ENCODE data around the gene EN1. TPM values are rescaled to one million over a fixed set of nuclear protein-coding genes. Genes with fewer than 3 reads are reported as not detected.
A peak's percentile ranks its signal among the peaks of the same experiment; 100 is the strongest.

The EN1 gene
- total RNA-seq, 2 experiments from 2014 or later: not detected

DNA sequence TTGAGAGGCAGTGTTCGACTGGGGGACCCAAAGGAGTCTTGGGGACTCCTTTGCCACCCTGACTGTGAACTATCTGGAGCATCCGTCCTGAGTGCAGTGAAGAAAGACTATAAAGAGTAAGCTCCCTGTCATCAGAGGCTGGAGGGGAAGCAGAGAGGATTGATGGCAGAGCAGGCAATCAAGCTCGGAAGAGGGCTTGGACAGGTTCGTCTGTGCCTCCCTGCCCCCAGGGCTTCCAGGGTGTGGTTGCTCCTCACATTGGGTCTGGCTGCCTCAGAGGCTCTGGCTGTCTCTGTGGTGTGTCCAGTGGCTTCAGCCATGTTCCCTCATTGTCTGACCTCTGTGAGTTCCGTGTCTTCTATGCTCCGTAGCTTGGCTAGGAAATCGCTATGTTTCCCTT, 13.8 kb upstream of the EN1 start:
- ATAC-seq (no peak), DNase-seq (no peak)
- CTCF ChIA-PET: interaction anchor here (1.4 kb wide), 1 partner anchor 640 kb away, joined by 6 read pairs; no protein-coding TSS in a partner anchor
- H3K27me3 Mint-ChIP-seq: peaks cover 76% of the 10 kb centered on the region
- no peaks in the 10 kb centered on the region for H3K9me3 Mint-ChIP-seq (ENCODE audit: low read depth)
- H3K27ac Mint-ChIP-seq: no peak overlapping the region
- H3K4me3 Mint-ChIP-seq: no peak overlapping the region
- peaks cover 5% of the 10 kb centered on the region for H3K4me1 Mint-ChIP-seq
- peaks cover 1% of the 10 kb centered on the region for H3K36me3 Mint-ChIP-seq

DNA sequence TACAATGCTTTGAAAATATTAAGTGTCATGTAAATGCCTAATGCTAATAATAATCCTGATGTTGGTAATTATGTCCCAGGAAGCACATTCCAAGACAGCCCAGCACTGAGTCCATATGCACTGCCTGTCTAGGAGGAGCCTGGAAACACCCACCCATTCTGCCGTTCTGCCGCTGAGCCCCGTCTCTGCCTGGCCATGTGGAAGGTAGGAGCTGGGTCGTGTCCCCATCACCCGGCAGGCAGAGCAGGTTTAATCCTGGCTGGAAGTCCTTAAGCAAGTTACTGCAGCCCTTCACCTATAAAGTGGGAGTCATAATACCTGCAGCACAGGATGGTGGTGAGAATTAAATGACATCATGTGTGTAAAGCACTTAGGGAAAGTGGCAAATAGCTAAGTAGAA, 13.1 kb upstream of the EN1 start:
- H3K27me3 Mint-ChIP-seq: peaks cover 83% of the 10 kb centered on the region
- no peaks in the 10 kb centered on the region for H3K9me3 Mint-ChIP-seq (ENCODE audit: low read depth)
- CTCF ChIA-PET: interaction anchor here (1.4 kb wide), 1 partner anchor 639 kb away, joined by 6 read pairs; no protein-coding TSS in a partner anchor
- peaks cover 1% of the 10 kb centered on the region for H3K36me3 Mint-ChIP-seq
- ATAC-seq: no peak
- no peak overlapping the region for H3K4me3 Mint-ChIP-seq
- H3K4me1 Mint-ChIP-seq: peaks cover 10% of the 10 kb centered on the region
- no peak overlapping the region for H3K27ac Mint-ChIP-seq
- no peak for DNase-seq

DNA sequence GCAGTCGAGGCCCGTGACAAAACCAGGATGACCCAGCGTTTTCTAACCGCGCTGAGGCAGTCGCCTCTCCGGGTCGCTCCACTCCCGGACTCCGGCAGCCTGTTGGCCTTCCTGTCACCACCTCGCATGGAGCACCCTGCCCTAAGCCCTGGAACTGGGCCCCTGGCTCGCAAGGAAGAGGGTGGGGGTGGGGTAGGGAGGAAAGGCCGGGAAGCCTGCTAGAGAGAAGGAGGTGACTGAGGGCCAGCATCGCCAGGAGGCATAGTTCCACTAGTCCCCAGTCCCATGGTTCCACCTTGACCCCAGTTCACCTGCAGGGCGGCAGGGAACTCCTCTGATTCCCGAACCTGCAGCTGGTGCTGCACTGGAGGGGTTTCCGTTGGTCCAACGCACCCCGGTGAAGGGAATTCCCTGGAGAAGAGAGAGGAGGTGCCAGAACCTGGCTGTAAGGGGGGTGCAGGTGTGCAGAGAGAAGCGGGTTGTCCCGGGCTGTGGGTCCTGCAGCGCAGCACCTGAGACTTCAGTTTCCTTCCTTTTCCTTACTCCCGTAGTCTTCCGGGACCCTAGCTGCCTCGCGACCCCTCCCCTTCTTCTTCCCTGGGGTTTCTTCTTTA, 11.8 kb upstream of the EN1 start:
- H3K27ac Mint-ChIP-seq: no peak overlapping the region
- peaks cover 90% of the 10 kb centered on the region for H3K27me3 Mint-ChIP-seq
- CTCF ChIA-PET: no interaction called here
- ATAC-seq (no peak), DNase-seq (no peak)
- peaks cover 1% of the 10 kb centered on the region for H3K36me3 Mint-ChIP-seq
- H3K4me1 Mint-ChIP-seq: peaks cover 10% of the 10 kb centered on the region
- H3K4me3 Mint-ChIP-seq: no peak overlapping the region
- no peaks in the 10 kb centered on the region for H3K9me3 Mint-ChIP-seq (ENCODE audit: low read depth)

DNA sequence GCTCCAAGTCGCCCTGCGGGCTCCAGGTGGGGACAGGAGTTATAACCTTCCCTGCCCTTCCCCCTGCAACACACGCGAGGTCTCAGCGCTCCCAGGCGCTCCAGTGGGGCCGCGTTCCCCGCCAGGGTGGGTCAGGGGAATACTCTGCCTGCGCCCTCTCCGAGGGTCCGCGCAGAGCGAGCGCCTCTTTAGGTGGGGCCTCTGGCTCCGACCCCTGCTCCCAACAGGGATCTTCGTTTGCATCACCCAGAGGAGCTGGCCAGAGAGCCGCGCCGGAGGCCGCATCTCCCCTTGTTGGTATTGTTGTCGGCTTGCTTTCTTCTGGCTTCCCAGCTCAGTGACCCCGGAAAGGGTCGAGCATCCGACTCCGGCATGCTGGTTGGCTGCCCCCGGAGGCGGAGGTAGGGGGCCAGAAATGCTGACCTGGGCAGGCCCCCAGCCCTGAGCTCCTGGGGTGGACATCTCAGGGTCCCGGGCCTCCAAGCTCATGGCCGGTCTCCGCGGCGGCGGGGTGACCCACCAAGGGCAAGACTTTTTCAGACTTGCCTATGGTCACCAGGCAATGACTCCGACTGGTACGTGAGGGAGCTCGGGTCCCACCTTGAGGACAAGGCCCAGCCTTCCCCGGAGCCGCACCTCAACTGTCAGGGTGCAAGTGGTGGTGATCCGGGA, 11.2 kb upstream of the EN1 start:
- DNase-seq: no peak
- Mint-ChIP-seq H3K27me3 (peaks cover 92% of the 10 kb centered on the region), H3K4me1 (peaks cover 12% of the 10 kb centered on the region), H3K9me3 (ENCODE audit: low read depth) (no peaks in the 10 kb centered on the region), H3K27ac (no peak overlapping the region), H3K36me3 (peaks cover 3% of the 10 kb centered on the region), H3K4me3 (no peak overlapping the region)
- CTCF ChIA-PET: interaction anchor here (1.3 to 1.8 kb wide), 2 partner anchors 13 to 636 kb away, joined by 3 to 6 read pairs; no protein-coding TSS in a partner anchor
- ATAC-seq: no peak

DNA sequence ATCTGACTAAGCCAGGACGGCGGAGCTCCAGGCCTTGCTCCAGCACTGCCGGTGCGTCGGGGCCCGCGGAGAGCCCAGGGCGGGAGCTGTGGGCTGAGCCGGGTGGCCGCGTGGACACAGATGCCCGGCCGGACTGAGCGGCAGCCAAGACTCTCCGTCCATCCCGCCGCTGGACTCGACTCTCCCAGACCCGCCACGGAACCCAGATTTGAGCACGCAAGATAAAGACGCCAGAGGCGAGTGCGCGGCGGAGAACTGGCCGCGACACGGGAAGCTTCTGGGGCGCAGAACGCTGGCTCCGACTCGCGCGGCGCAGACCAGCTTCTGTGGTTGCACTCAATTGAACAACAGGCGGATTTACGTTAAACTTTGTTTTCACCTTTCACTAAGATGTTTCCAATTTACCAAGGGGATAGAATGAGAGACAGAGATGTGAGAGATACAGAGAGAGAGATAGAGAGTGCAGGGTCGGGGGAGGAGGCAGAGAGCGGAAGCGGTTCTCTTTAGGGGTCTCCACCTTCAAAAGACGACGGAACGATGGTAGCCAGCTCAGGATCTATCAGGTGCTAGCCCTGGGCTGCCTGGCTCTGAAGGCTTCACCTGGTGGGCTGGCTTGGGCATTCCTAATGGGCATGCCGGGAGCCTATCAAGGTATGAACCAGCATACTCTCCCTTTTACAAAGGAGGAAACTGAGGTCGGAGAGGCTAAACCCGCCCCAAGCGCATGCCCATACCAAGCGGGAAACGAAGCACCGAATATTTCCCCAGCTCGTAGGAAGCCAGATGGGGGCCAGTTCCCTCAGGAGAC, 10.4 kb upstream of the EN1 start:
- peaks cover 12% of the 10 kb centered on the region for H3K4me1 Mint-ChIP-seq
- H3K4me3 Mint-ChIP-seq: no peak overlapping the region
- CTCF ChIA-PET: interaction anchor here (1.3 to 1.8 kb wide), 2 partner anchors 12 to 635 kb away, joined by 3 to 6 read pairs; no protein-coding TSS in a partner anchor
- no peaks in the 10 kb centered on the region for H3K9me3 Mint-ChIP-seq (ENCODE audit: low read depth)
- peaks cover 97% of the 10 kb centered on the region for H3K27me3 Mint-ChIP-seq
- no peak for ATAC-seq
- no peak overlapping the region for H3K27ac Mint-ChIP-seq
- DNase-seq: no peak
- peaks cover 3% of the 10 kb centered on the region for H3K36me3 Mint-ChIP-seq

DNA sequence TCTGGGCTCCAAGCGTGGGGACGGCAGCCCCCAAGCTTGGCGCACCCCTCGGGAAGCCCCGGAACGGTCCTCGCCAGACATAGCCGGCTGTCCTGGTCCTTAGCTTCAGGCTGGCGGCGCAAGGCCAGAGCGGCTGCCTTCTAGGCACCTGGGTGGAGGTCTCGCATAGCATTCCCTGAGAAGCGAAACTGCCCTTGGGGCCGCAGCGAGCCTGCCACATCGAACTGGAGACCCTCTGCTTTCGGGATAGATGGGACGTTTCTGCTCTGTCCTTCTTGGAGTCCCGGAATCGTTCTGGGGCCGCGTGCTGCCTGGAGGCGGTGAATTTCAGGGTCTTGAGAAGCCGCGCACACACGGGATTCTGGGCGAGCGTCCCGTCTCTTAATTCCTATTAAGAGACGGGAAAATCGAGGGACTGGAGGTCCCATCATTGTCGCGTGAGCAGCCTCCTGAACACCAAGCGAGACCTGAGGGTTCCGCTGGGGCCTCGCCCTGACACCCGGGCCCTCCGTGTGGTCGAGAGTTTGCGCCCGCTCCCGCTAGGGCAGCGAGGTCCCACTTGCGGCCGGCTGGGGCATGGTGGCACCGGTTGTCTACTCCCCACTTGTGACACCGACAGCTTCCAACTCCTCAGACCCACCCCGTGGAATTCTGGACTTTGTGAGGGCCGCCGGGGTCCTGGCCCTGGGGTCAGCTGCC, 9.7 kb upstream of the EN1 start:
- DNase-seq (no peak), ATAC-seq (no peak)
- Mint-ChIP-seq H3K9me3 (ENCODE audit: low read depth) (no peaks in the 10 kb centered on the region), H3K4me1 (peaks cover 12% of the 10 kb centered on the region), H3K27ac (no peak overlapping the region), H3K36me3 (peaks cover 3% of the 10 kb centered on the region), H3K27me3 (peaks cover 95% of the 10 kb centered on the region), H3K4me3 (no peak overlapping the region)
- CTCF ChIA-PET: interaction anchor here (1.1 to 1.8 kb wide), 3 partner anchors 11 to 811 kb away, joined by 3 to 6 read pairs (median 5); no protein-coding TSS in a partner anchor

DNA sequence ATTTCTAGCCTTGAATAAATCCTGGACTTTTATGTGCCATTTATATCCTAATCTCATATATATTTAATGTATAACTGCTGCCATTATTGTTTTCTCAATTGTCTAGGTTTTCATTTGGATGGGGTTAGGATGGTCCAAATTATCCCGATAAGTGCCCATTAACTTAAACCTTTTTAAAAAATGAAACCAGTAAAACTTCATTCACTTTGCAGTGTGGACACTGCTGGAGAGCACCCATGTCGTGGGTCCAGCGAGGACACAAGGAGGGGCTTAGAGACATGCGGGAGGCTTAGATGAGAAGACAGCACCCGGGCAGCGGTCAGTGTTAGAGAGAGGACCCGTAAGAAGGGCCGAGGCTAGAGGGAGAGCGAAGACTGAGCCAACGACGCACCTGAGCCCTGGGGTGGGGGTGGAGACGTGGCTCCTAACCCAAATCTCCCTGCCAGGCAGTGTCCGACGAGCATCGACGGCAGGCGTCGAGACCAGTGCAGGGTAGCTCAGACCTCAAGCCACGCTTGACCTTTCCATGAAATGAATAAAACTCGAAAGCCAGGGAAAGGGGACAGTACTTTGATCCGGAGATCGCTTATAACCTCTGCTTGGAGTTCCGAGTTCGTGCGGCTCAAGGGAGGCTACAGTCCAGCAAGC, 9.0 kb upstream of the EN1 start:
- H3K27me3 Mint-ChIP-seq: peaks cover 95% of the 10 kb centered on the region
- DNase-seq: no peak
- no peak overlapping the region for H3K4me3 Mint-ChIP-seq
- peaks cover 3% of the 10 kb centered on the region for H3K36me3 Mint-ChIP-seq
- no peak for ATAC-seq
- CTCF ChIA-PET: interaction anchor here (1.1 to 2.6 kb wide), 4 partner anchors 12 to 810 kb away, joined by 3 to 39 read pairs (median 17); no protein-coding TSS in a partner anchor
- peaks cover 12% of the 10 kb centered on the region for H3K4me1 Mint-ChIP-seq
- H3K9me3 Mint-ChIP-seq (ENCODE audit: low read depth): no peaks in the 10 kb centered on the region
- H3K27ac Mint-ChIP-seq: peak overlapping the region; percentile 21

DNA sequence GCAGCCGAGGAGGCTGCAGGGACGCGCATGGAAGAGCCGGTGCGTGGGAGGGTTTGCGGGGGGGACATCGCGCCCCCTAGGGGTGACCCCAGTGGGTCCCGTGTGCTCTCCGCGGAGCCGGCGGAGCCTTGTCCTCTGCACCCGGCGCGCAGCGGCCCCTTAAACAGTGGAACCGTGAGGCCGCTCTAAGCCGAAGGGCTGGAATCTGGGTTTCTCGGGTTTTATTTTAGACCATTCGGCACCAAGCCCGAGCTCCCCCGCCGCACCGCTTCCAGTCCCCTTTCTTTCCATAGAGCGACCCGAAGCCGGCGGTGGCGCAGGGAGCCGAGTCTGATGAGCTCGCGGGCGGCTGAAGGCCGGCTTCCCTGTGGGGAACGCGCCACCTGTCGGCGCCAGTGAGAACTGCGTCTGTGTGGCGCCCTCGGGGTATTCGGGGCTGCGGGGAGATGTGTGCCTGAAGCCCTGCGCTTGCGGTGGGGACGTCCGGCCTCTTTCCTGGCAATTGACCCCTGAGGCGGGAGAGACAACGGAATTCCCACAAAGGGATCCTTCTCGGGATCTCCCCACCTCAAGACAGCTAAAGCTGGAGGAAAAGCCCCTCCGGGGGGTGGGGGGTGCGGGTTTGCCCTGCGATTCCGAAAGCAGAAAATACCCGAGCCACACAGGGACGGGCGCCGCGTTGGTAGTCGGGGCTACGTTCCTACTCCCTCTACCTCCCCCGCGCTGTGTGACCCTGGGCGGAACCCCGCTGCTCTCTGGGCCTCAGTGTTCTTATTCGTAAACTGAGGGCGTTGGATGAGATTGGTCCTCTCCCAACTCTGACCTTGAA, 8.2 kb upstream of the EN1 start:
- Mint-ChIP-seq H3K9me3 (ENCODE audit: low read depth) (no peaks in the 10 kb centered on the region), H3K27ac (no peak overlapping the region), H3K4me3 (no peak overlapping the region), H3K27me3 (peaks cover 95% of the 10 kb centered on the region), H3K4me1 (peaks cover 12% of the 10 kb centered on the region), H3K36me3 (peaks cover 3% of the 10 kb centered on the region)
- DNase-seq (peak; percentile 79), ATAC-seq (peak; percentile 84)
- CTCF ChIA-PET: interaction anchor here (0.5 to 2.6 kb wide), 21 partner anchors 8 to 1830 kb away, joined by 3 to 39 read pairs (median 4); partner anchors contain the start of gene EN1

DNA sequence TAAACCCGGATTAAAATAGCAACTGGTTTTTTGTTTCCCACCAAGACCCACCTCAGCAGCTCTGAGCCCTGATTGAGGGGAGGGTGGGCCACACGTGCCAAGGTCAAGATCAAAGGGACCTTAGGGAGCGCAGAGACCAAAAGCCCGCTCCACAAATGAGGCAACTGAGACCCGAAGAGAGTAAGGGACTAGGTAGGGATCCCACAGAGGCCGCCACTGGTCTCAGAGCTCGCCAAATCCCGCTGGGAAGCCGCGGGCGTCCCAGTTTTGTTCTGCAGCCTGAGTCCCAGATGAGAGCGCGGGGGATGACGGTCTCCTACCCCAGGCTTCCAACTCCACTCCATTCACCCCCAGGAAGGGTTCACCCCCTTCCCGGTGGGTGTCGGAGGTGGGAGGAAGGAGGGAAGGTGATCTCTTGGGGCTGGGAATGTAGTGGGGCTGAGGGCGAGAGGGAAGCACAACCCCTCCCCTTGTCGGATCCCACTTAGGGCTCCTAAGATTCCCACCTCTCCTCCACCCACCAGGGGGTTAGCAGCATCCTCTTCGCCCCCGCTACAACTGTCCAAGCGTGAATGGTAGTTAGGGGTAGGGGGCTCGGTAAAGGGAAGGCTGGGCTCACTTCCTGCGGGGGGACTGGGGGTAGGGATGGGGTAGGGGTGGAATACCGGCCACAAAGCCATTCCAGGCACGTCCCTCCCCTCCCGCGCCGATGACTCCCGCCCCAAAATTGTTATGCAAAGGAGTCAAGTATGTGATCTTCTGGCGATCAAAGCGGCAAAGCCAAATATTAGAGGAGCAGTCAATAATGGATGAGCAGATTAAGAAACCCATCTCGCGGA, 7.3 kb upstream of the EN1 start:
- Mint-ChIP-seq H3K27ac (no peak overlapping the region), H3K27me3 (peaks cover 95% of the 10 kb centered on the region), H3K9me3 (ENCODE audit: low read depth) (no peaks in the 10 kb centered on the region), H3K4me1 (peaks cover 12% of the 10 kb centered on the region), H3K36me3 (peaks cover 3% of the 10 kb centered on the region), H3K4me3 (no peak overlapping the region)
- CTCF ChIA-PET: interaction anchor here (0.6 to 2.6 kb wide), 20 partner anchors 7 to 822 kb away, joined by 3 to 39 read pairs (median 4); partner anchors contain the start of gene EN1
- DNase-seq (no peak), ATAC-seq (no peak)

DNA sequence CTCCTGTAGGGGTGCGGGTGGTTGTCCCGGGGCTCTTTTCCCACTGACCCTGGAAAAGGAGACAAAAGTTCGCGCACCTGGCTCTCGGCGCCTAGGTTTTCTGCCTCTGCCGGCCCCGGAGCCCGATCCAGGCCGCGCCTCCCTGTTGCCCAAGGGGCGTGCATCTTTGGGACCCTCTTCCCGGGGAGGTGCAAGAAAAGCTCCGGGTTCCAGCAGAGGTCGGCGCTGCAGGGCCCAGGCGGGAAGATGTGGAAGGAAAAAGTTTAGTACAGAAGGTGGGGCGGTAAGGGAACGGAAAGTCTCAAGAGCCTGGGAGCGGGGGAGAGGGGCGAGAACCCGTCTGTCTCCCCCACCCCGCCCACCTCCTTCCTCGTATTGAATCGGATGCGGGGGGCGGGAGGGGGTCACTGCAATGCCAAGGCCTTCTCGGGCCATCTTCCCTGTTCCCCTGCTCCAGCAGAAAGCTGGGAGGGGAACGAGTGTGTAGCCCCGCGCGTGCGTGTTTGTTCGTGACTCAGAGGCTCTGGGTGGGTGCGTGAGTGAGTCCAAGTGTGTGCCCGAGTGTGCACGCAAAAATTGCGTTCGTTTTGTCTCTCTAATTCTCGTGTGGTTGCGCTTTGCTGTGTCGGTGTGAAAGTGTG, 6.3 kb upstream of the EN1 start:
- CTCF ChIA-PET: interaction anchor here (2.6 kb wide), 1 partner anchor 9 kb away, joined by 29 read pairs; no protein-coding TSS in a partner anchor
- Mint-ChIP-seq H3K36me3 (peaks cover 3% of the 10 kb centered on the region), H3K4me3 (no peak overlapping the region), H3K4me1 (peaks cover 12% of the 10 kb centered on the region), H3K27me3 (peaks cover 94% of the 10 kb centered on the region), H3K27ac (peak overlapping the region; percentile 62), H3K9me3 (ENCODE audit: low read depth) (no peaks in the 10 kb centered on the region)
- no peak for ATAC-seq
- DNase-seq: no peak

DNA sequence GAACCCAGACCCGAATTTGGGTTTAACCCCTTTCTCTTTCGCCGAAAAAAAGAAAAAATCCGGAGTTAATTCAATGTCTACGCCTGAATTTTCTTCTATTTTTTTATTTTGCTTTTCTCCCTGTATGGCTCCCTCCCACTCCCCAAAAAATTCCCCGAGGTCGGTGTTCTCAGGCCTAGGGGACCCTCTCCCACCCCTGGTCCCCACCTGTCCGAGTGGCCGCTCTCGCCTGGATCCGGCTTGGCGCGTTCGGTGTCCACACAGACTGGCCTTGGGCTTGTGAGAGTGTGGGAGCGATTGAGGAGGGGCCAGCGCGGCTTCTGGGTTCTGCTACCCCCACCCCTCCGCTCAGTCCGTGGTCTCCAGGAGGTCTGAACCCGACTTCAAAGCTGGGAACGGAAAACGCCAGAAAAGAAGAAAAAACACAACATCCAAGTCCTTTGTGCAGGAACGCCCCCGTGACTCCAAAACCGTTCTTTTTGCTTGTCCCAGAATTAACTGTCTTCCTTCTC, 5.7 kb upstream of the EN1 start:
- peaks cover 12% of the 10 kb centered on the region for H3K4me1 Mint-ChIP-seq
- no peak overlapping the region for H3K4me3 Mint-ChIP-seq
- ATAC-seq: no peak
- no peak for DNase-seq
- H3K27ac Mint-ChIP-seq: peak overlapping the region; percentile 24
- no peaks in the 10 kb centered on the region for H3K9me3 Mint-ChIP-seq (ENCODE audit: low read depth)
- H3K27me3 Mint-ChIP-seq: peaks cover 94% of the 10 kb centered on the region
- CTCF ChIA-PET: no interaction called here
- peaks cover 4% of the 10 kb centered on the region for H3K36me3 Mint-ChIP-seq

Data from activated CD8-positive, alpha-beta memory T cell treated with anti-CD3 and anti-CD28 coated beads, Interleukin-2, amount 10 ng/mL, durations not matched to agents 7 days and 5 days (primary cell).